GM19324 (cell line): Measurements from ENCODE around the gene DPYSL5.
"Not testable (repeated sequence)": the region's sequence is repeated elsewhere in the genome, so short reads cannot be mapped to it uniquely, and the experiment has no call there.

Experiments used
- ATAC-seq: cut with Tn5 transposase; IDR thresholded peaks from one replicate; pipeline ENCODE4 v1.9.1; 2021; ENCODE audit warnings: mild to moderate bottlenecking, moderate library complexity; ENCODE audit not compliant: unreplicated experiment, low FRiP score

The DPYSL5 gene

DNA sequence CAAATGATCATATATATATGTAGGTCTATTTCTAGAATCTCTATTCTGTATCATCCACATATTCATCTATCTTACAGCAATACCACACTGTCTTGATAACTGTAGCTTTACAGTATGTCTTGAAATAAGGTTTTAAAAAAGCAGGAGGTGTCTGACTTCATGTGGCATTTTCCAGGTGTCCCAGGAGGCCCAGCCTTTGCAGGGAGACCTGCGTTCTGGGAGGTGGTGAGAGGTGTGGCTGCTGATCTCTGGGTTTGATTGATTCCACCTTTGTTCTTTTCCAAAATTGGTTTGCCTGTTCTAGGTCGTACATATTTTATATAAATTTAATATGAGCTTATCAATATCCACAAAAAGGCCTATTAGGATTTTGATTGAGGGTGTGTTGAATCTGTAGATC is 26.6 kb downstream of the DPYSL5 start:
- ATAC-seq = no peak

DNA sequence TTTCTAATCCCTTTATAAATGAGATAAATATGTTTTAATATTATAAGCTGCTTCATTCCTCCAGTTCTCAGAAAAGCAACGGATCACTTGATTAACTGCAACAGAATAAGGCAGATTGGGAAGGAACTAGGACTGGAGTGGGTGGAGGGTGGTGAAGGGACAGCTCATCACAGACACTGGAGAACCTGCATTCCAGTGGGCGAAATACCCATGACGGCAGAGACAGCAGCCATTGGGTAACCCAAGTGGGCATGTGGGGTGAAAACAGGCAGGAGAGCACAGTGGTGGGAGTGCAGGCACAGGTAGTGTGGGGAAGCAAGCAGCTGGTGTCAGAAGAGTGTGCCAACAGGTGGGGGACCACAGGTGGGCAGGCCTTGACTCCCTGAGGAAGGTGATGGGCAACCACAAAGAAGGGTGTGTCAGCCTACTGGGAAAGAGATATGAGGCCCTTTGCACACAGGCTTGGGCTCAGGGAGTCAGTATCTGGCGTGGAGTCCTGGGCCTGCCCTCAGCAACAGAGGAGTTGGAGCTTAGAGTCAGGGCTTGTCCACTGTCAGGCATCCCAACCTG is 27.2 kb downstream of the DPYSL5 start:
- ATAC-seq = no peak

DNA sequence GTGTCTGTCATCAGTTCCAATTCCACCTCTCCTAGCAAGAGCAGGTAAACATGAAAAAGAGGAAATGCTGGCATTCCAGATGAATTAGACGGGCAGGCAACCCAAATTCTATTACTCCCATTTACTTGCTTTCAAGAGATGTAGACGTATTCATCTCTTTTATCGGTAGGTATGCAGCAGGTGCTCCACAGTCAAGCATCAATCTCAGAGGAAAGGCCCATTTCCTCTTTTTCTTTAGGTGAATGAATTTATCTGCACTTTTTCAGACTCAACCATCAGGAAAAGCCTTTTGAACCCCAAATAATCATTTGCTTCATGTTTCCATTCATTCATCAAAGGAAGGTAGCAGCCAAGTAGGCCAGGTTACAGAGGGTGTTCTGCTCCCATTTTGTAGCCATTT is 27.9 kb downstream of the DPYSL5 start:
- ATAC-seq = no peak

DNA sequence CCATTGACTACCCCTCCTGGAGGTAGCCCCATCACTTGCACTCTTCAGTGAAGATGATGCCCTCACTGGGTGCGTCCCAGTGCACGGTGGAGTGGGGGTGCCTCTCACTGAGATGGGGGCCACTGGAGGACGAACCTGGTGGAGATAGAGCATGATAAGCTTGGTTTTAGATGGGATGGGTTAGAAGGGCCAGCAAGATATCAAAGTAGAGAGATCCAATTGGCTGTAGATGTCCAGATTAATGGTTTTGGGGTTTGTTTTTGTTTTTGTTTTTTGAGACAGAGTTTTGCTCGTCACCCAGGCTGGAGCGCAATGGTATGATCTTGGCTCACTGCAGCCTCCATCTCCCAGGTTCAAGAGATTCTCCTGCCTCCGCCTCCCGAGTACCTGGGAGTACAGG is 28.3 kb downstream of the DPYSL5 start:
- no peak for ATAC-seq

DNA sequence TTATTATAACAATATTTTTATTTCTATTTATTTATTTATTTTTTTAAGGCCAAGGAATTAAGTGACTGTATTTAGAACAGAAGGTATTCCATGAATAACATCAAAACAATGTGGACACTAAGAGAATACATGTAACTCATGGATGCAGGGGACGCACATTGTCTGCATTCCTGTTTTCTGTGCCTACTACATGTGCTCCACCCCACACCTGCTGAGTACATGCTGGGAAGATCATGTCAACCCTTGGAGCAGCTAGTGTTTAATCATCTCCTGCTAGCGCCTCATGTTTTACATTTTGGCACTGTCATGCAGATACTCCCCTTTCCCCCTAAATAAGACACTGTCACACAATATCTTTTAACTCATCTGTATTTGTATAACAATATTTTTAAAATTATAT is 29.3 kb downstream of the DPYSL5 start:
- no peak for ATAC-seq

DNA sequence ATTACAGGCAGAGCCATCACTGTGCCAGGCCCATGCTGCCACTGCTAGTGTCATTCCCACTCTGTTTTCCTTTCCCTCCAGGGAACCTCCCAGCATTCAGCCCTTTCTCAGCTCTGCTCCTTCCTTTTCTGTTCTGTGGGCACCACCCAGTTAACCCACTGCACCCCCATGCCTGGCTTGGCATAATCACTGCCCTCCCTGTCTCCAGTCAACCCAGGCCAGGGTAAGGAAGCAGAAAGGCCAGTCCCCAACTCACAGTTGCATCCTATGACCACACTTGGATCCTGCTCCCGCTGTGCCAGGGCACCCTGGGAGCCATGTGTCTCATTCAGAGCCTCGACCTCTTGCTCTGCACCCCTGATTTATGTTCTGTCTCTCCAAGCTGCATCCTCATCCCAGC is 32.2 kb downstream of the DPYSL5 start:
- no peak for ATAC-seq

DNA sequence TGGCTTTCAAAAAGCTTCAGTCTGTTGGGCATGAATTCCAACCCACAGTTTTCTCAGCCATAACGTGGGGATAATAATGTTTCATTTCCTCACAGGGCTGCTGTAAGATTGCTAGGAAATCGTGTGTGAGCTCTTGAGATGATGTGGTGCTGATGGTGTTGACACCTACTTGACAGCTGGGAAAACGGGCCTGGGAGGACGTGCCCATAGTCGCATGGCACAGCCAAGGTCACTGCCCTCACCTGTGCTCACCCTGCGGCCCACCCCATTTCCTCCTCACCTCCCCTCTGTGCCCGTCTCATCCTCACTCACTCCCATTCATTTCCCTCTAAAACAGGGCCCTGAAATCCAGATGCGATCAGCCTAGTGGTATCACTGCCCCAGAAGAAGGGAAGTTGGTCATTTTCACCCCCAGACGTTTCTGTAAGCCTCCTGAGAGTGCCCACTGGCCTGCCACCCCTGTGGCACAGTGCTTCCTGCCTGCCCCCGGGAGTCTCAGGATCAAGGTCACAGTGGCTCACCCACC is 33.0 kb downstream of the DPYSL5 start:
- no peak for ATAC-seq

DNA sequence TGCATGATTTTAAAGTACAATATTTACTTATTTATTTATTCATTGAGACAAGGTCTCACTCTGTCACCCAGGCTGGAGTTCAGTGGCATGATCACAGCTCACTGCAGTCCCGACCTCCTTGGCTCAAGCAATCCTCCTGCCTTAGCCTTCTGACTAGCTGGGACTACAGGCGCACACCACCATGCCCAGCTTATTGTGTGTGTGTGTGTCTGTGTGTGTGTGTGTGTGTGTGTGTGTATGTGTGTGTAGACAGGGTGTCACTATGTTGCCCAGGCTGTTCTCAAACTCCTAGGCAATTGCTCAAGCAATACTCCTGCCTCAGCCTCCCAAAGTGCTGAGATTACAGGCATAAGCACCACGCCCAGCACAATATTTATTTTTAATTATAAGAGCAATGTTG is 34.3 kb downstream of the DPYSL5 start:
- ATAC-seq = not testable (repeated sequence)

DNA sequence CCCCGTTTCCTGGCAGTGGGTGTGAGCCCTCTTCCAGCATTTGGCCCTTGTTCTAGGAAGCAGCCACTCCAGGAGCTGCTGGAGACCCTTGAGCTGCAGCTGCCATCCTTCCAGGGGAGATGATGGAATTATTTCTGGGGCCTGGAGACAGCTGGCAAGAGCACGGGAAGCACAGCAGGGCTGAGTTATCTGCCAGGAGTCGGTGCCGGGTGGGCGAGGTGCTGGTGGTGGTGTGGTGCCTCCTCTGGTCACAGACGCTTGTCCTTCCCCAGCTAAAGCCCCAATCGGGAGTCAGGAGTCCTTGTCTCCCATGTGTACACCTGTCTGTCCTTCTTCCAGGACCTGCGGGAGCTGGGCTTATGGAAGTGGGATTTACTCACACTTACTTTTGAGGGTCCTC is 36.0 kb downstream of the DPYSL5 start:
- ATAC-seq = no peak

DNA sequence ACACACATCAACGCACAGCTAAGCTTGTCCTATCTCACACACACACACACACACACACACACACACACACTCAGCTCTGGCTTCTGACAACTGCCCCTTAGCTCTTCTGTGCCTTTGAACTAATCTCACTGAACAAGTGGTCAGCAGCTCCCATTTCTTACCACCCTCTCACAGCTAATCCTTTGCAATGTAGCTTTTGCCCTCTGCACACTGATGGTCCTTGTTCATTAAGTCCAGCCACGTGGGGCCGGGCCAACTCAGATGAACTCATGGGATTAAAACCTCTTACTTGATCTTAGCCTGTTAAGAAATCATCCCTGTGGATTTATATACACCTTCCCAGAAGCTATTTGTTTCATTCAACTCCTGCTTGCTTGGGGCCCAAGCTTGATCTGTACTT is 36.6 kb downstream of the DPYSL5 start:
- ATAC-seq = no peak

DNA sequence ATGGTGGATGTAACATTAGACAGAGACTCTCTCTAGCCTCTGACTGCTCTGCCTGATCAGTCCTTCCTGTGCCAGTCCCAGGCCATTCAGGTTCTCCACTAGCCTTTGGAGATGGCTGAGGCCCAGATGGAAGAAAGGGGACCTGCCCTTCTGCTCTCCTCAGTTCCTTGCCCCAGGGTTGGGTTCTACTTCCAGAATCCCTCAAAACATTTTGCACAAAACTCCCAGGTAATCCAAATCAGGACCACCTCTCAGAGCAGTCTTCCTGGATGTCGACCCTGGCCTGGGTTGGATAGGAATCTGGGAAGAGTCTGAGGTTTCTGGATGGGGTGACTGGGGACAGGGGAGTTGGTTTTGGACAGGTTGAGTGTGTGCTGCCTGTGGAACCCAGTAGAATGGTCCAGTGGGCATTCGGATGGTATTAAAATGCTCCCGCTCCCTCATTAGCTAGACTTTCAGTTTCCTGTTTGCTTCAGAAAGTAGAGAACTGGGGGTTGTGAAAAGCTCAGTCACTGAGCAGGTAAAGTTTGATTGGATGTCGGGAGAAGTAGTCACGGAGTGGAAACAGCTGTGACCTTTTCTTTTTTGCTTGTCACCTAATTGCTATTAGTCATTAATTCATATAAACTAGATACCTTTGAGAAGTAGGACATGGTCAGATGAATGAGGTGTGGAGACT is 37.9 kb downstream of the DPYSL5 start:
- no peak for ATAC-seq

DNA sequence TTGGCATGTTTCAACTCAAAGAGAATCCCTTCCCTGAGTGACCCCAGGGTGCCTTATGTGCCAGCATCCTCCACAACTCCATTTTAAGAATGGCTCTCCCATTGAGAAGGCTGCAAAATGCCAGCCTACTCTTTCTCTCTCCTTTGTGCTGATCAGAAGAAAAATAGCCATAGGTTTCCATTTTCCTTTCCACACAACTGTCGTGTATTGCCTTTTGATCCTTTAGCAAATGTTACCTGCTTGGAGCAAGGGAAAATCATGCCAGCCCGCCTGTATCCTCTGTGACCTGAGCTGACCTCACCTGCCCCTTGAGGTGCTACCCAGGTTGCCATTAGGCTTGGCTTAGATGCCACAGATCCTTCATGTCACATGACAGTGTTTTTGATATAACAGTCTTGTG is 38.8 kb downstream of the DPYSL5 start:
- ATAC-seq = no peak

DNA sequence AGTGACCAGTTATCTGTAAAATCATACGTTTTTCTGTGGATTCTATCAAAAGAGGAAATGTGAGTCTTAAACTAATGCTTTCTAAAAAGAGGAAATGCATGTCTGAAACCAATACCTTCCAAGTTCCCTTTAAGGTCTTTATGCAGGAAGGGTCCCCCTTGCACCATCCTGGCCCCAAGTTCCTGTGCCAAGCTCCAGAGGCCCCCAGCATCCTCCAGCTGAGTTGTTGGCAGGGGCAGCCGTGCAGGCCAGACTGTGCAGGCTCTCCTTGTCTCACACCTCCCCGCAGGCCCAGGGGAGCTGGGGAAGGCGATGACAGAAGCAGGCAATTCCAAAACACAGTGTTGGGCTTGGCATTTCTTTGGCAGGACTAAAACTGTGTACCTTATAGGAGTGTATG is 39.2 kb downstream of the DPYSL5 start:
- no peak for ATAC-seq

DNA sequence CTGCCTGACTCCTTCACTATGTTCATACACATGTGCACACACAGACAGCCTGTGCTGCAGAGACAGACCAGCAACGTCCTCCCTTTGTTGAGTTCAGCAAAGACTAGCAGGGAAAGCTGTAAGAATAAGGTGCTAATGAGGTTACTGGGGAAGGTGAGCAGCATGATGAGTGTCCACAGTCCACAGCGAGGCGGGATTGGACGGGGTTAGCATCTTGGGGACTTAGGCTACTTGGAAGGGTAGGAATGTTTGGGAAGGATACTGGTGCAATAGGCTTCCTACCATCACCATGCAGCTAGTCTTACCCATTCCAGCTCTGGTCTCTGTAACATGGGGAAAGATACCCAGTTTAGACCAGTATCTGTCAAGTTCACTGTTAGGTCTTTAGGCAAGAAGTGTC is 41.9 kb downstream of the DPYSL5 start:
- no peak for ATAC-seq

DNA sequence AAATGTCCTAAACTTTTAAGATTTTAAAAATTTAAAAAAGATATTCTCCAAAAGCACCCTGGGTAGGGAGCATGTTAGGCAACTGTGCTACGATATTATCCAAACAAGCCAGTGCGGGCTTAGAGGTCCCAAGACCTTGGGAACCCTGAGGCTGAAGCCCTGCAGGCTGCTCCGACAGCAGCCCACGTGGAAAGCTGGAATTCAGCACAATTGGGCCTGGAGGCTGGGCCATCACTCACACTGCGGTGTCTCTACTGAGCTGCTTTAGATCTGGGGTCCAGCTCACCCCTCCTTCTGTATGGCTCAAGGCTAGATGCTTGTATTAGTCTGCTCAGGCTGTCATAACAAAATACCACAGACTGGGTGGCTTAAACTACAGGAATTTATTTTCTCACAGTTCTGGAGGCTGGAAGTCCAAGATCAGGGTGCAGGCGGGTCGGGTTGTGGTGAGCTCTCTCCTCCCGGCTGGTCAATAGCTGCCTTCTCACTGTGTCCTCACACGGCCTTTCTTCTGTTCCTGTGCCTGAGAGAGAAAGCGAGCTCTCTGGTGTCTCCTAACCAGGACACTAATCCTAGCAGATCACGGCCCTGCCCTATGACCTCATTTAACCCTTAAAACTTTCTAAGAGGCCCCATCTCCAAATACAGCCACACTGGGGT is 42.5 kb downstream of the DPYSL5 start:
- no peak for ATAC-seq

DNA sequence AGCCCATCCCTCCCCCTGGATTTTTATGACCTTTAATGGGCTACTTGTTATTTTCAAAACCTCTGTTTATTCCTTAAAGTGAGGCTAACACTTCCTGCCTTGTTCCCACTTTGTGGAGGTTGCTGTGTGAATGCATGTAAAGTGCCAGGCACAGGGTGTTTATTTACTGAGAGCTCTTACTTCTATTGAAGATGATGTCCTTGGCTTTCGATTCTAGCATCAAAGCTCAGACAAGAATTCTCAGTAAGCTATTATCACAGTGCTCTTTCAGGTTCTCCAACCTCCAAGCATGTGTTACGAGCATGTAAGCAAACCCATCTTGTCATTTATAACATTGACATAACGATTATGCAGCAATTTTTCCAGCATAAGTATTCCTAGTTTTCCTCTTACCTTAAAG is 44.2 kb downstream of the DPYSL5 start:
- no peak for ATAC-seq

DNA sequence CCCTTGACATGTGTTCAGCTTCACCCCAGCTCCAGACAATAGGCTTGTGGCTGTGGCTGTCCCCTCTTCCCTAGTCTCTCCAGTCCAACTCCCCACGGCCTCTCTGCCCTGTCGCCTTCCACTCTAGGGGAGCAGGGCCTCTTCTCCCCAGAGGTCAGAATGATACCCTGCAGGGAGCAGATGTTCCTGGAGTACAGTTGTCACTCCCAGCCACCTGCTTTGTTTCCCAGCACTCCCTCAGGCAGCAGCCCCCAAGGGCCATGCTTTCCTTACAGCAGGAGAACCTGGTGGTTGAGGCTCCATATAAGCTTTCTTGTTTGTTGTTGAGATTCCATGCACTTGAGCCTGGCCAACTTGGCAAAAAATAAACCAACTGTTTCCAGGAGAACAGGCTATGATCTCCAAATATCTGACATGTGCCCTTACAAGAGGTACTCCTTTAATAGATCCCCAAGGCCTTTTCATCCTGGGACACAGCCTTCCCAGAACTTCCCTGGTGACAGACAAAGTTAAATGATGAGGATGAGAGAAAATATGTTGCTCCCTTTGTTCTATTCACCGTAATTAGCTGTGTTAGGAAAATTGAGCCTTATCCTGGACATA is 45.1 kb downstream of the DPYSL5 start:
- no peak for ATAC-seq

DNA sequence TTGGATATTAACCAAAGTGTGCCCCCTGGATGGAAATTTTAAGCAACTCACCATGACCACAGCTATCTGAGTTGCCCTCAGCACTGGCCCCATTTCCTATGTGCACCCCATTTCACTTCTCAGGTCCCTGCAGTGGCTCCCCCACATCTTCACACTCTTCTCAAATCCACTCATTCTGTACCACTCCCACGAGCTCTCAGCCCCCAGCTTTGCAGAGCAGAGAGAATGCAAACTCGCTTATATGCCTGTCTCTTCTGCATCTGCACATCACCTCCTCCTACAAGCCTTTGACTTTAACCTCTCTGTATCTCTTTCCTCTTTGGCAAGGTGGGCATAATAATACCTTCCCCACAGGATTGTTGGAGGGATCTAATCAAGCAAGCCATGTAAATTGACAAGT is 46.2 kb downstream of the DPYSL5 start:
- no peak for ATAC-seq

DNA sequence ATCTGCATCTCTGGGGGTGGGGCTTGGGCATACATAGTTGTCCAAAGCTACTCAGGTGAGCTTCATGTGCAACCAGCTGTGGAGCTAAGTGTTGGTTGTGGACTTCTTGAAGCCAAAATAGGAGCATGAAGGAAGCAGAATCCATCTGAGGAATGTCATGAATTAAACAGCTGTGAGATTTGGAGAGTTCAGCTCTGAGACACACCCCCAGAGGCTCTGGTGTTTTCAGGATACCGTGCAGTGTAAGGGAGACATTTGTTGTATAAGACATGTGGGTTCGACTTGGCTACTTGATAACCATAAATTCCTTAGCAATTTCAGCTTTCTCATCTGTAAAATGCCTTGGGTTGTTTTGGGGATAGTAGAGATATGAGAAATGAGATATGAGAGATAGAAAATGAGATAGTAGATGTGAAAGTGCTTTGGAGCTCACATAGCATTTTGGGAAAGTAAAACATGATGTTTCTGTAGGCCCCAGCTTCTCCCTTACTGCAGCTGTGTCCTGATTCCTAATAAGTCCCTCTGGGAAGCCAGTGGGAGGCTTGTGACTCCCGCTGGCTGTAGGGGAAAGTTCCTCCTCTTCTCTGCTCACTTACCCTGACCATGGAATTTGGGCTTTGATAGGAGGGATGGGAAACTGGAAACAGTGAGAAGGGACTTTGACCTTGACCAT is 50.0 kb downstream of the DPYSL5 start:
- ATAC-seq = no peak

DNA sequence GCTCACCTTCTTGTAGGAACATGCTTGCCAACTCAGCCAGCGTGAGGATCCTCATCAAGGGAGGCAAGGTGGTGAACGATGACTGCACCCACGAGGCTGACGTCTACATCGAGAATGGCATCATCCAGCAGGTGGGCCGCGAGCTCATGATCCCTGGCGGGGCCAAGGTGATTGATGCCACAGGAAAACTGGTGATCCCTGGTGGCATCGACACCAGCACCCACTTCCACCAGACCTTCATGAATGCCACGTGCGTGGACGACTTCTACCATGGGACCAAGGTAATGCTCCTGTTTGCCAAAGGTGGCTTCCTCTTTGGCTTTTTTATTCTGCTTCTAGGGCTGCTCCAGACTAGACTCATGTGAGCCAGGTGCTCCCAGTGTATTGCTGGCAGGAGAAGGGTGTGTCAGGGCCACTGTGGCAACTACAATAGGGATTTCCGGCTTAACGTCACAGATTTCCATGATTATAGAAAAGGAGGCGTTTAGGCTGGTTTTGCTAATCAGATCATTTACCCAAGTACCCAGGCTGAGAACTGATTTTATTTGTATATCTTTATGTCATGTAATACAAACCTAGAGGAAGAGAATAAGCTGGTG is 50.6 kb downstream of the DPYSL5 start:
- ATAC-seq = no peak
